HG03460 (cell line): ENCODE measurements around the gene AGBL3.
A peak's percentile ranks its signal among the peaks of the same experiment; 100 is the strongest.

Experiments used
- ATAC-seq: cut with Tn5 transposase; IDR thresholded peaks from one replicate; pipeline ENCODE4 v1.9.1; 2021; ENCODE audit not compliant: unreplicated experiment

Gene AGBL3

GRCh38 chr7:134986363-134987251 lies at the start of gene AGBL3:
Gene AGBL3 (plus strand): TSS chr7:134986508. CDS start chr7:134987934, 1,426 bp downstream.
- peak; percentile 92 for ATAC-seq

DNA sequence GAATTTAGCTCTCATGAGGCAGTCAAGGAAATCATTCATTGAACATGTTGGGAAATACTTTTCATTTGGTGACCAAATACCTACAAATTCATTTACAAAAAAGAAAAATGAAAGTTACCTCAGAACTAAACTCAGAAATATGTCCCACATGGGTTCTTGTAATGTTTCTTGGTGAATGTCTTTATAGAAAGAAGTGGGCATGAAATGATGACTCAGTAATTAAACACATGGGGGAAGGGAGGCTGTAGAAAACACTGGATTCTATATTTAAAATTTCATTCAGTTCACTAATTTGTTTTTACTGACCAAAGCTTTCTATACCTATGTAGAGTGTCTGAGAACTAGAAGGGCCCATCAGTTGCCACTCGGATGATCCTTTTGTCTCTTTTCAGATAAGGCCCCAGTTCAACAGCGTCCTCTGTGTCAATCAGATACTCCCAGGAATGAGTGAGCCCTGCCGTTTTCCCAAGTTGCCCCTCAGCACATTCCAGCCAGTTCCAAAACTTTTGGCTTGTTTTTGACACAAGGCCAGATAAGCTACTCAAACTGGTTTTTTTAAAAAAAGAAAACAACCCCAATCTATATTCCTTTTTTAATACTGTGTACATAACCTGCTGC lies 49.3 kb upstream of the AGBL3 start:
- ATAC-seq, result no peak

DNA sequence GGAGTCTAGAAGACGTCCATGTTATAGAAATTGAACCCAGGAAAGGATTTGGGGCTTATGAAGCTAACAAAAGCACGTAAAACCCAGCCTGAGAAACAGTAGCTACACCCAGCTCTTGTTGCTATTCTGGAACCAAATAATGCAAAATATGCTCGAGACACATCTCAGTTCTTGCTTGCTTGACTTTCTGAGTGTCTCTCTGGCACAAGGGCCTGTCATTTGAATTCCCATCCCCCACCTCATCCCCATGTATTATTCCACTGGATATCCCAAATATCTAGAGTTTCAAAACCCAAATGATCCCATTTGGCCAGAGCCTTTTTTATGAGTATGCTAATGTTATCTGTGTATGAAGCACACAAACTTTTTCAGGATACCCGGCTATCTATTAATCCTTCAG lies 48.2 kb upstream of the AGBL3 start:
- no peak for ATAC-seq

DNA sequence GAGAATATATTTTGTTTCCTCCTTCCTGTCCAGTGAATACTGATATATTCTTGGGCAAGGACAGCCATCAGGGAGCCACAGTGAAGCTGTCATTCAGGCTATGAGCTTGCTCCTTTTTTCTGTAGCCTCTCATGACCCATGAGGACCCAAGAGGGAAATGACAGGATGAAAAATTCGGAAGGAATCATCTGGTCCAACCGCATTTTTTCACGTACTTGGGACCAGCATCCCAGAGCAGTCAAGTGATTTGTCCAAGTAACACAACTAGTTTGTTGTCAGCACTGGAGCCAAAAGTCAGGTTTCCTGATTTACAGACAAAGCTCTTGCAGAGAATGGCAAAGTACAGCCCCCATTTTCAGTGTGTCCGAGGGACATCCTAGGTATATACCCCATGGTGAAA lies 47.2 kb upstream of the AGBL3 start:
- no peak for ATAC-seq

DNA sequence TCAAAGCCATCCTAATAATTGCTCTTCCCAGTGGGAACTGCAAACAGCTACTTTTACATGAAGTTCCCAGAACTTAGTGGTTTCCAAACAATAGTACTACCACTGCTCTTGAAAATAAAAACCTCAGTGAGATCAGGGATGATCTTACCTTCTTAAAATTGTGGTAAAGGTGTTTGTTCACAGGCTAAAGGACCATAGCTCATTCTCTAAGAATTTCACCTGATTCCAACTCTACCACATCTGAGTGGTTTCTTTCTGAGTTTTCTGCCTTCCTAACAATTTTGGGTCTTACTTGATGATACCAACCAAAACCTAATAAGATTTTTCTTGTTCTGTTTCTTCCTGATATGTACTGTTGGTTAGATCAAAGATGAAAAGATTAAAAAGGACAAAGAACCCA lies 45.6 kb upstream of the AGBL3 start:
- ATAC-seq, result no peak

GRCh38 chr7:134941185-134941900 lies 45.0 kb upstream of the AGBL3 start:
- ATAC-seq, result no peak

- ATAC-seq, result no peak
Measured at GRCh38 chr7:134941952-134942351, 44.4 kb upstream of the AGBL3 start.

DNA sequence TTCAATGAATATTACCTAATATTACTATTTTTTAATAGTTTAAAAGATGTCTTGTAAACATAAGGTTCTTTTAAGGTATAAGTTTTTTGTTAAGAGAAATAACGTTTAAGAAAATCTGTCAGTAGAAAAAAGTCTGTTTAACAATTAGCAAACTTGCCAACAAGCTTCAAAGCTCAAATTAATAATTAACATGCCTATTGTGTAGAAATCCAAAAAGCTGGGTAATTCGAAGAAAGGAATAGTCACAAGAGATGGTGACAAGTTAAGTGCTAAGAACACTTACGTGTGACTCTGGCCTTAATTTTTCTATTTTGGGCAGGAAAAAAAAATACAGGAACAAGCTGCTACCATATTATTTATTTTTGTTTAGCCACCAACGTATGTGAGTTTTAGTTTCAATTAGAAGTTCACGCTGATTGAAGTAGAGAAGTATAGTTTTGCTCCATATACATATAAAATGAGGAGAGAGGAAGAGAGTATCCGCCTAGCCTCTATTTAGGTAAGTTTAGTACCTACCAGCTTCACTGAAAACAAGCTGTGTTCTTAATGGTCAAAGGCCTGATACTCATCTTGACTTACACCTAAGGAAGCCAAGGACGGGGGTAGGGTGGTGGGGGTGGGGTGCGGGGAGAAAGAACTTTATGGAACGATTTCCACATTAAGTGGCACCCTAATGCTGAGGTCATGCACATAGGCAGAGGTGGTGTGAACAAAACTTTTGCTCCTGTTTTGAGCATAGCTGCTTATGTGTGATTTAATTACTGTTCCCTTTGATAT lies 43.4 kb upstream of the AGBL3 start:
- no peak for ATAC-seq

DNA sequence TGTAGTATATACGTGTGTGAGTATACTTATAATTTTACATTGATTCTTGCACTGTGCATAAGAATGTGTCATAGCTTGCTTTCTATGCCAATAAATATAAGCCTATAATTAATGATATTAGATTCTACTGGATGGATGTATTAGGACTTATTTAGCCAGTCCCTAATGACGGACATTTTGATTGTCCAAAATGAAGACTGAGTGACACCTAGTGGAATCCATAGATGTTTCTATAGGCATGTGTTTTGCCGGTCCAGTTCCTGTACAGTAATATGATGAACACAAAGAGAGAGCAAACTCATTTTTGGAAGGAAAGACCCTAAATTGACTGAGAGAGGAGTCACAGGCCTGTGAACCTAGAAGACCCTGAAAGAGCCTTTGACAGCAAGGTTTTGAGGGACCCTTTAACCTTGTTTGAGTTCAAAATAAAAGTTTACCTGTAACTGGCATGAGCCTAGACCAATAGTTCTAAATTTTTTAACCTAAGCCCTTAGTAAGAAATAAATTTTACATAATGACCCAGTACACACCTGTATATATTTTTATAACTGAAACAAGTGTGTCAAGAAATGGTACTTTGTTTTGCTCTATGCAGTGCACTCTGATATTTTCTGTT lies 42.4 kb upstream of the AGBL3 start:
- peak; percentile 81 for ATAC-seq

DNA sequence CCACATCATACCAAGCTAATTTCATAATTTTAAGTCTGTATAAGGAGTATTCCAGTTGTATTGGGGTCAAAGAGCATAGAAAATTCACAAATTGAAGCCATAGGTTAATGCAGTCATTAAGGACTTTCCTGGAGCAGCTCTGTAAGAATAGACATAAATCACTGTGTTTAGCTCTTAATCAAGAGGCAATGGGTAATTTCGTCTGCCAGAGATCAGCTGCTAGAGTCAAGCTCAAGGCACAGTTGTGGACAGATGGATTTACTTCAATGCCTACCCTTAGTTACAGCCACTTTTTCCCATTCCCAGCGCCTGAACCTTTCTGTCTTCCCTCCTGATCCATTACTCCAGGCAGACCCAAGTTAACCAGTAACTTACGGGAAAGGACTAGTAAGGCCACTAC lies 40.6 kb upstream of the AGBL3 start:
- no peak for ATAC-seq

DNA sequence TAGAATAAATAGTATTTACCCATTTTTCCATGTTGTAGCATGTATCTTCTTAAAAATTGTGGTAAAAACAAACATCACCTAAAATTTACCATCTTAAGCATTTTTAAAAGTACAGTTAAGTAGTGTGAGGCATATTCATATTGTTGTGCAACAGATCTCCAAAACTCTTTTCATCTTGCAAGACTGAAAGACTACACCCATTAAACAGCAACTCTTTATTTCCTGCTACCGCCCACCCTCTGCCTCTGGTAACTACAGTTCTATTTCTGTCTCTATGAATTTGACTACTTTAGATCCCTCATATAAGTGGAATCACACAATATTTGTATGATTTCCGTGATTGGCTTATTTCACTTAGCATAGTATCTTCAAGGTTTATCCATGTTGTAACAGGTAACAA lies 40.0 kb upstream of the AGBL3 start:
- no peak for ATAC-seq

- no peak for ATAC-seq
Measured at GRCh38 chr7:134947329-134947728, 39.0 kb upstream of the AGBL3 start.

DNA sequence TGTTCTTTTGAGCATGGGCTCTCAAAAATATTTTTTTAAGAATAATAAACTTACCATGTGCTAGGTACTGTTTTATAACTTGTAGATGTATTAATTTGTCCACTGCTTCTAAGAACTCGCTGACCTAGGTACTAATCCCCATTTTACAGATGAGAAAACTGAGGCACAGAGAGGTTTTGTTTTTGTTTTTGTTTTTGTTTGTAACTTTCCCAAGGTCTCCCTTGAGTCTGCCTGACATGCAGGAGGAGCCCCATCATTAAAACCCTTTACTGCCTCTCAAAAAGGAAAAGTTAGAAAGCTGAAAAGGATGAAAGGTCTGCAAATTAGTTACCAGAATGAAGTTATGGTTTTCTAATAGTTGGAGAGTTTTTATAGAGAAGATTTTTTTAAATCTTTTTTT lies 38.5 kb upstream of the AGBL3 start:
- ATAC-seq, result no peak

DNA sequence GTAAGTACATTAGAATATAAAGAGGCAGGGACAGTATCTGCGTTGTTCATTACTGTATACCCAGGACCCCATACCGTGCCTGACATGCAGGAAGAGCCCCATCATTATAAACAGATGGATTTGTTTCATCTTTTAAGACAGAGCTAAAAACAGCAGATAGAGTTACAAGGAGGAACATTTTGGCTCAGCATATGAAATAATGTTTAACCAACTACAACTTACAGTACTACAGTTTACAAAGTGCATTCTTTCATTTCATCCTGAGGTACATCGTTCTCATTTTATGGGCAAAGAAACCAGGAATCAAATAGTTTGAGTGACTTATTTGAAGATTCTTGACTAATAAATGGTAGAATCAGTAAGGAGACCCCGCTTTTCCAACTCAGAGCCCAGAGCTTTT lies 38.1 kb upstream of the AGBL3 start:
- ATAC-seq, result no peak

DNA sequence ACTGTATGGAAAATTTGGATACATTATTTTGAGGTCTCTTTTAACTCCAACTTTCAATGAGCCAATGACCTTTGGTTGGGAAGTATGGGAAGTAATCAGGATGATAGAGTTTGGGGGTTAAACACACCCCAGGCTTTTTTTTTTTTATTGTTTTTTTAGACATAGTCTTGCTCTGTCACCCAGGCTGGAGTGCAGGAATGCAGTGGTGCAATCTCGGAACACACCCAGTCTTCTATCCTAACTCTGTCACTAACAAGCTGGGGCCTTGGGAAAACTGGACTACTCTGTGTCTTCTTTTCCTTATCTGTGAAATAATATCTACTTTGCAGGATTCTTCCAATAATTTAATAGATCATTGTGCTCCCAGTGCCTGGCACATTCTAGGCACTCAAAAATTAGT lies 37.6 kb upstream of the AGBL3 start:
- no peak for ATAC-seq

GRCh38 chr7:134949171-134949570 lies 37.1 kb upstream of the AGBL3 start:
- no peak for ATAC-seq

DNA sequence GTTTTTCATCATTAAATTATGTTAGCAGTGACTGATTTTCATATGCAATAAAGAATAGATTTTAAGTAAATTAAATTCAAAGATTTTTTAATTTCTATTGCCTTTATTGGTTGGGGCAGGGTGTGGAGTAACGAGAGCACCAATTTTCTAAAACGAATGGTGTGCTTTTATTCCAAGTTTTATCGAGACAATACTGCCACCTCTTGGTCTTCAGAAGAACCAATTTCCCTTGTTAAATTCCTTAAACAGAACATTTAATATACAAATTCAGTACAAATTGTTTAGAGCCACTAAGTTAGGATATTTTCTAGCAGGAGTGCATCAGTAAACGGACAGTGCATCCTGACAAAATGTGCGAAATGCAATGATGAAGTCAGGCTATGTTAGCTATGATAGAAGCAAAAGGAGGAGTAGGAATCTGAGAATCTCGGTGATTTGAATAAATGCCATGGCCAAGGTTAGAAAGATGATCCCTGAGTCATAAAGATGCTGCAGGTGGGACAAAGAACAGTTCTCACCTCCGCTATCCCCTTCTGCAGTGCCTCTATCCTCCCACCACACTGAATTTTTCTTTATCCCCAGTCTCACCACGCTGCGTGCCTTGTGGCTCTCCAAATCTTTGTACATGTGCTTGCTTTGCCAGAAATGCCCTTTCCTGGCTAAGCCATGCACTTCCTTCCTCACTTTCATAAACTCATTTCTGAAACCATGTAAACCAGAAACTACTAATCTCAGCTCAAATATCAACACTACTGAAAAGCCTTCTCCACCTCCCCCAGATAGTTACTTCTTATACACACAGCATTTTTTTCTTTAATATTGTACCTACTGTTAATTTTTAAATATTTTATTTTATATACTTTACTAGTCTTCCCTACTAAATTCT lies 31.9 kb upstream of the AGBL3 start:
- ATAC-seq, result no peak

GRCh38 chr7:134957005-134957404 lies 29.3 kb upstream of the AGBL3 start:
- ATAC-seq, result no peak

DNA sequence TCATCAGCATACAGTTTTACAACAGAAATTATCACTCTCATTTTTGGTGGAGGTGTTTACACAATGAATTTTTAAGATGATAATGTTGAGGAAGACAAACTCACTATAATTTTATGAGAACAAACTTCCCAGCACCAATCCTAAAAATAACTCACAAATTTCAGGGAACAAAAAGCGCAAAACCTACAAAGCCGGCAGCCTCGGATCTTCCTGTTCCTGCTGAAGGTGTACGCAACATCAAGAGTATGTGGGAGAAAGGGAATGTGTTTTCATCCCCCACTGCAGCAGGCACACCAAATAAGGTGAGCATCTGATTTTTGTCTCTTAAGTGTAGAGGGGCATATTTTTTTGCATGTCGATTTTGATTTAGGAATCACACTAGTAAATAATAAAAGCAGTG lies 26.5 kb upstream of the AGBL3 start:
- no peak for ATAC-seq

GRCh38 chr7:134962270-134962780 lies 24.0 kb upstream of the AGBL3 start:
- no peak for ATAC-seq
